Measurements from ENCODE around the gene EYA2.

EYA2 gene

GRCh38 chr20:47237715-47238114 lies 343.1 kb downstream of the EYA2 start:
- FAIRE-seq = no peak
